Measurements from ENCODE around the gene UQCR11.

- TF ChIP-seq CTCF (IDR thresholded peaks at IDR 0.05; ENCODE audit: low read depth, low read length) (no peak), EZH2phosphoT487 (IDR thresholded peaks at IDR 0.05; ENCODE audit: low read depth) (no peak)
Observed at GRCh38 chr19:1593501-1593772, 11.8 kb downstream of the UQCR11 start.
